Measurements from ENCODE around the gene PSAT1.

GRCh38 chr9:78354989-78355388 lies 58.1 kb downstream of the PSAT1 start:
- no peak for TF ChIP-seq SUZ12 (IDR thresholded peaks at IDR 0.05; ENCODE audit: extremely low read depth, insufficient read depth, insufficient read length)
- no peak for TF ChIP-seq ZNF274 (IDR thresholded peaks at IDR 0.05; ENCODE audit: low read depth, low read length)
